Lower lobe of right lung (tissue), 2 donors: ENCODE results near the gene PRIMA1. TPM values are rescaled to one million over a fixed set of nuclear protein-coding genes. Genes with fewer than 3 reads are reported as not detected.

Source experiments
- ATAC-seq, 2 donors: fragments of 200-7000 bp; cut with Tn5 transposase; one replicate each; pipeline ENCODE4 v1.9.1; 2020 to 2022; ENCODE audit warnings: mild to moderate bottlenecking in 2 of 2, moderate library complexity in 2 of 2
- DNase-seq: peaks from one replicate; pipeline ENCODE4 v3.0.0-alpha.2; 2020
- H3K27ac ChIP-seq: fragments of 200-600 bp; one replicate; pipeline ENCODE4 v1.8.0; 2022
- H3K27me3 ChIP-seq: fragments of 200-600 bp; one replicate; pipeline ENCODE4 v1.8.0; 2022; ENCODE audit warnings: low read depth
- H3K36me3 ChIP-seq: fragments of 200-600 bp; one replicate; pipeline ENCODE4 v1.8.0; 2022; ENCODE audit warnings: mild to moderate bottlenecking
- H3K4me1 ChIP-seq: fragments of 200-600 bp; one replicate; pipeline ENCODE4 v1.8.0; 2022
- H3K4me3 ChIP-seq: fragments of 200-600 bp; one replicate; pipeline ENCODE4 v1.8.0; 2022; ENCODE audit warnings: mild to moderate bottlenecking
- H3K9me3 ChIP-seq: fragments of 200-600 bp; one replicate; pipeline ENCODE4 v1.8.0; 2022
- CTCF ChIP-seq: fragments of 200-600 bp; IDR thresholded peaks from one replicate; pipeline ENCODE4 v1.8.0; 2022; ENCODE audit warnings: antibody characterized with exemption, mild to moderate bottlenecking
- intact Hi-C: fragments of 100-400 bp; cut with DNase I; formaldehyde crosslinking; loops from one replicate; pipeline ENCODE4 v1.11.0; 2022
- total RNA-seq: library from RNA; stranded (reverse); fragmentation: NEBNext Ultra II Directional; extraction: Animal tissue kit (Norgen Biotek cat#: 25700); gene quantifications from one replicate; pipeline ENCODE4 v1.2.1, GENCODE V29; 2021
- donor health status: DM: no; HTN: yes; CAD: no; lungs with severe emphysema.

Gene PRIMA1
- total RNA-seq, 1 donor from 2014 or later, result 3.0 TPM

GRCh38 chr14:93714605-93715004 lies 73.7 kb downstream of the PRIMA1 start:
- no peak overlapping the region for H3K4me3 ChIP-seq
- intact Hi-C loops, result no loop called here
- no peak for DNase-seq
- H3K36me3 ChIP-seq, result no peaks in the 10 kb centered on the region
- H3K27me3 ChIP-seq, result peaks cover 19% of the 10 kb centered on the region
- H3K4me1 ChIP-seq, result no peaks in the 10 kb centered on the region
- H3K9me3 ChIP-seq, result no peaks in the 10 kb centered on the region
- no peak for ATAC-seq
- TF ChIP-seq CTCF, result no peak
- H3K27ac ChIP-seq, result no peak overlapping the region

- no peak for ATAC-seq
- Histone ChIP-seq H3K4me1 (no peaks in the 10 kb centered on the region), H3K4me3 (no peak overlapping the region), H3K9me3 (no peaks in the 10 kb centered on the region), H3K36me3 (no peaks in the 10 kb centered on the region), H3K27ac (no peak overlapping the region), H3K27me3 (peaks cover 19% of the 10 kb centered on the region)
- intact Hi-C loops, result no loop called here
- TF ChIP-seq CTCF, result no peak
- DNase-seq, result no peak
Measured at GRCh38 chr14:93713726-93714405, 74.4 kb downstream of the PRIMA1 start.

GRCh38 chr14:93712838-93713724 lies 75.2 kb downstream of the PRIMA1 start:
- Histone ChIP-seq H3K27ac (no peak overlapping the region), H3K36me3 (no peaks in the 10 kb centered on the region), H3K4me3 (no peak overlapping the region), H3K27me3 (peaks cover 19% of the 10 kb centered on the region), H3K4me1 (no peaks in the 10 kb centered on the region), H3K9me3 (no peaks in the 10 kb centered on the region)
- ATAC-seq (no peak), DNase-seq (no peak)
- intact Hi-C loops, result no loop called here
- no peak for TF ChIP-seq CTCF

- no peaks in the 10 kb centered on the region for H3K9me3 ChIP-seq
- TF ChIP-seq CTCF, result no peak
- no peak for ATAC-seq
- no peak overlapping the region for H3K4me3 ChIP-seq
- no peaks in the 10 kb centered on the region for H3K36me3 ChIP-seq
- peaks cover 19% of the 10 kb centered on the region for H3K27me3 ChIP-seq
- intact Hi-C loops, result no loop called here
- no peaks in the 10 kb centered on the region for H3K4me1 ChIP-seq
- DNase-seq, result no peak
- no peak overlapping the region for H3K27ac ChIP-seq
Measured at GRCh38 chr14:93712079-93712837, 76.0 kb downstream of the PRIMA1 start.

DNA sequence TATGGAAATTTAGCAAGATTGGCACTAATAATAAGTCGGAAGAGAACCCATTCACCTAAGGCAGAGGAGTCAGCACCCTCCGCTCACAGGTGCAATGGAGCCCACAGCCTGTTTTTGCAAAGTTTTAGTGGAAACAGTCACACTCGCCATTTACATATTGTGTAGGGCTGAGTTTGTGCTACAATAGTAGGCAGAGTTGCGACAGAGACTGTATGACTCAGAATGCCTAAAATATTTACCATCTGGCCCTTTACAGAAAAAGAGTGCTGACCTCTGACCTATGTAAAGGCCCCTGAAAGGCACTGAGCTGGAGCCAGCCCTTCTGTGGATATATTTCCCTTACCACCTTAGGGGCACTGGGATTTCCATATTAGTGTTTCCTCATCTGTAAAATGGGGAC lies 79.0 kb downstream of the PRIMA1 start:
- DNase-seq (no peak), ATAC-seq (no peak)
- H3K27me3 ChIP-seq, result peaks cover 16% of the 10 kb centered on the region
- H3K4me3 ChIP-seq, result no peak overlapping the region
- intact Hi-C loops, result no loop called here
- H3K9me3 ChIP-seq, result no peaks in the 10 kb centered on the region
- H3K4me1 ChIP-seq, result no peaks in the 10 kb centered on the region
- no peak for TF ChIP-seq CTCF
- no peak overlapping the region for H3K27ac ChIP-seq
- no peaks in the 10 kb centered on the region for H3K36me3 ChIP-seq
